Sigmoid colon (tissue), 7 donors: ENCODE results near the gene PRPF40B. TPM values are rescaled to one million over a fixed set of nuclear protein-coding genes. Genes with fewer than 3 reads are reported as not detected.
A peak's percentile ranks its signal among the peaks of the same experiment; 100 is the strongest.

ENCODE experiments used
- DNase-seq: peaks from one replicate; pipeline ENCODE4 v3.0.0-alpha.2; 2019
- H3K27ac ChIP-seq, 4 donors: fragments of 200-600 bp; sonication (generic); one replicate each; pipeline ENCODE4 v1.5.1; 2016 to 2019; ENCODE audit warnings: mild to moderate bottlenecking in 1 of 4
- H3K27me3 ChIP-seq, 3 donors: fragments of 200-600 bp; sonication (generic); one replicate each; pipeline ENCODE4 v1.5.1; 2019; ENCODE audit warnings: mild to moderate bottlenecking in 1 of 3
- H3K36me3 ChIP-seq, 4 donors: fragments of 200-600 bp; sonication (generic); one replicate each; pipeline ENCODE4 v1.5.1; 2016 to 2019
- H3K4me1 ChIP-seq, 4 donors: fragments of 200-600 bp; sonication (generic); one replicate each; pipeline ENCODE4 v1.5.1; 2017 to 2019
- H3K4me3 ChIP-seq, 4 donors: fragments of 200-600 bp; sonication (generic); one replicate each; pipeline ENCODE4 v1.5.1; 2017 to 2019; ENCODE audit warnings: mild to moderate bottlenecking in 2 of 4, moderate library complexity in 1 of 4
- H3K9me3 ChIP-seq, 4 donors: fragments of 200-600 bp in 3 of 4; sonication (generic) in 3 of 4; one replicate each; pipeline versions ENCODE4 v1.5.1 to v1.6.1; 2013 to 2019
- CTCF ChIP-seq, 4 experiments: fragments of 450-650 bp in 3 of 4; fragments of 200-600 bp in 1 of 4; IDR thresholded peaks; one replicate each; pipeline ENCODE4 v1.5.1; 2016 to 2019; ENCODE audit warnings: antibody characterized with exemption in 4 of 4, mild to moderate bottlenecking in 3 of 4, moderate library complexity in 2 of 4
- EP300 ChIP-seq, 4 donors: sonication (generic); formaldehyde crosslinking; IDR thresholded peaks; one replicate each; pipeline ENCODE4 v1.6.1; 2017; ENCODE audit warnings: antibody characterized with exemption in 4 of 4
- POLR2A ChIP-seq, 2 donors: fragments of 450-650 bp; IDR thresholded peaks; one replicate each; pipeline ENCODE4 v1.6.1; 2016; ENCODE audit warnings: antibody characterized with exemption in 2 of 2, mild to moderate bottlenecking in 2 of 2, moderate library complexity in 2 of 2
- POLR2AphosphoS5 ChIP-seq, 4 donors: sonication (generic); formaldehyde crosslinking; IDR thresholded peaks; one replicate each; pipeline ENCODE4 v1.6.1; 2017; ENCODE audit warnings: antibody characterized with exemption in 4 of 4
- WGBS, 2 donors: extraction: QIAGEN DNeasy Blood & Tissue Kit; methylation state at CpG; one replicate each; pipeline ENCODE4 v1.1.7; 2013; 5-methylcytosine and 5-hydroxymethylcytosine counted together
- intact Hi-C: fragments of 100-400 bp; cut with DNase I; formaldehyde crosslinking; loops from one replicate; pipeline ENCODE4 v1.15.1; 2023
- polyA plus RNA-seq, 3 donors: library from polyadenylated mRNA; stranded (reverse); fragments of 200-250 nt; gene quantifications; one replicate each; pipeline ENCODE4 v1.2.3, GENCODE V29; 2013
- total RNA-seq, 4 donors: library from RNA; depleted of rRNA; stranded (reverse); fragments of >200 nt; gene quantifications; one replicate each; pipeline ENCODE4 v1.1.0, GENCODE V29; 2016
- donor health status: healthy with polysubstance abuse.
- donor health status: Bipolar disorder and iron deficiency.
- donor health status: healthy.

Gene PRPF40B
- total and polyA plus RNA-seq, 7 donors: 1.4 to 27.5 (median 13.3) TPM

- intact Hi-C loops: no loop called here
- Histone ChIP-seq H3K27me3 (no peaks in the 10 kb centered on the region), H3K4me1 (peaks cover 0 to 42% (median 32%) of the 10 kb centered on the region in 4 donors), H3K4me3 (no peak overlapping the region), H3K27ac (no peak overlapping the region), H3K9me3 (no peaks in the 10 kb centered on the region), H3K36me3 (no peaks in the 10 kb centered on the region)
- WGBS, 2 donors: 75 to 91% methylated on average over 2 of the region's 2 CpGs
- TF ChIP-seq POLR2AphosphoS5 (IDR thresholded peaks at IDR 0.05) (no peak), POLR2A (IDR thresholded peaks at IDR 0.05) (no peak), EP300 (IDR thresholded peaks at IDR 0.05) (no peak), CTCF (IDR thresholded peaks at IDR 0.05) (no peak)
- no peak for DNase-seq
Measured at GRCh38 chr12:49667325-49668090, 44.1 kb downstream of the PRPF40B start.

GRCh38 chr12:49669796-49670195 is 46.4 kb downstream of the PRPF40B start:
- no peaks in the 10 kb centered on the region for H3K9me3 ChIP-seq
- WGBS, 2 donors: 51 to 84% methylated on average over 4 of the region's 4 CpGs

GRCh38 chr12:49671031-49671765 is 47.8 kb downstream of the PRPF40B start:
- H3K27me3 ChIP-seq: no peaks in the 10 kb centered on the region
- TF ChIP-seq POLR2A (IDR thresholded peaks at IDR 0.05) (no peak), POLR2AphosphoS5 (IDR thresholded peaks at IDR 0.05) (no peak), EP300 (IDR thresholded peaks at IDR 0.05) (no peak), CTCF (IDR thresholded peaks at IDR 0.05) (no peak)
- H3K4me1 ChIP-seq: peaks cover 0 to 60% (median 53%) of the 10 kb centered on the region in 4 donors
- H3K27ac ChIP-seq: peak overlapping the region; percentile 87 to 93 (median 92)
- WGBS, 2 donors: 37 to 61% methylated on average over 5 of the region's 5 CpGs
- H3K4me3 ChIP-seq: no peak overlapping the region
- intact Hi-C loops: no loop called here
- no peaks in the 10 kb centered on the region for H3K9me3 ChIP-seq
- no peaks in the 10 kb centered on the region for H3K36me3 ChIP-seq
- DNase-seq: peak; percentile 60

More at GRCh38 chr12:49669796-49670195, 46.4 kb downstream of the PRPF40B start:
- no peaks in the 10 kb centered on the region for H3K36me3 ChIP-seq
- no peak overlapping the region for H3K27ac ChIP-seq
- no peak overlapping the region for H3K4me3 ChIP-seq
- peaks cover 0 to 52% (median 43%) of the 10 kb centered on the region in 4 donors for H3K4me1 ChIP-seq
- DNase-seq: no peak
- TF ChIP-seq CTCF (IDR thresholded peaks at IDR 0.05) (no peak), EP300 (IDR thresholded peaks at IDR 0.05) (no peak), POLR2A (IDR thresholded peaks at IDR 0.05) (no peak), POLR2AphosphoS5 (IDR thresholded peaks at IDR 0.05) (no peak)
- intact Hi-C loops: no loop called here
- no peaks in the 10 kb centered on the region for H3K27me3 ChIP-seq

GRCh38 chr12:49672301-49673217 is 49.2 kb downstream of the PRPF40B start:
- intact Hi-C loops: loop anchor here (1.0 to 2.0 kb wide), 2 partner anchors 28 to 35 kb away; partner anchors contain the start of gene FMNL3
- WGBS, 2 donors: 61 to 81% methylated on average over 5 of the region's 5 CpGs
- TF ChIP-seq EP300 (IDR thresholded peaks at IDR 0.05): no peak
- no peak for TF ChIP-seq CTCF (IDR thresholded peaks at IDR 0.05)
- TF ChIP-seq POLR2A (IDR thresholded peaks at IDR 0.05): no peak
- TF ChIP-seq POLR2AphosphoS5 (IDR thresholded peaks at IDR 0.05): no peak

More at GRCh38 chr12:49672301-49673217, 49.2 kb downstream of the PRPF40B start:
- peak overlapping the region; percentile 87 to 93 (median 92) for H3K27ac ChIP-seq
- DNase-seq: peak; percentile 61
- no peaks in the 10 kb centered on the region for H3K9me3 ChIP-seq
- H3K4me3 ChIP-seq: peak overlapping the region in 1 of 4 donors; percentile 3
- no peaks in the 10 kb centered on the region for H3K27me3 ChIP-seq
- H3K4me1 ChIP-seq: peaks cover 0 to 59% (median 51%) of the 10 kb centered on the region in 4 donors
- no peaks in the 10 kb centered on the region for H3K36me3 ChIP-seq
